ENCODE data around the gene INPP5E.

INPP5E gene

GRCh38 chr9:136380381-136380780 is 59.3 kb downstream of the INPP5E start:
- no peak for DNase-seq

GRCh38 chr9:136379891-136380290 is 59.8 kb downstream of the INPP5E start:
- DNase-seq, result no peak

- DNase-seq, result no peak
These were observed 60.2 kb downstream of the INPP5E start for GRCh38 chr9:136379401-136379800.

- no peak for DNase-seq
These were observed 60.7 kb downstream of the INPP5E start for GRCh38 chr9:136379003-136379287.

Data from stimulated activated CD4-positive, alpha-beta T cell treated with anti-CD3 and anti-CD28 coated beads, Interleukin-12 subunit alpha, Interleukin-12 subunit beta, amount 100 ng/mL, for 4 hours (primary cell).